H1 (cell line): ENCODE data around the gene PPP6R1. TPM values are rescaled to one million over a fixed set of nuclear protein-coding genes. Genes with fewer than 3 reads are reported as not detected.

Experiments
- CHD7 ChIP-seq: fragments of 300-600 bp; sonication (generic); IDR thresholded peaks from 2 replicates; pipeline ENCODE4 v1.7.1; 2012; ENCODE audit warnings: low read length, moderate library complexity, mild to moderate bottlenecking, inconsistent platforms; ENCODE audit not compliant: insufficient replicate concordance
- SIN3A ChIP-seq, 2 experiments: IDR thresholded peaks in 1 of 2; conservative IDR thresholded peaks in 1 of 2; 2 replicates each; pipeline ENCODE4 v1.6.1; 2011 to 2012; ENCODE audit warnings: low read length in 2 of 2, improper control_type of control experiment in 1 of 2, low read depth in 1 of 2, mild to moderate bottlenecking in 1 of 2
- SUZ12 ChIP-seq: fragments of 200-600 bp; sonication (generic); IDR thresholded peaks from 2 replicates; pipeline ENCODE4 v1.6.1; 2012; ENCODE audit warnings: mild to moderate bottlenecking, inconsistent platforms, low read length, moderate library complexity, mixed read lengths
- polyA plus RNA-seq, 7 experiments: library from polyadenylated mRNA; depleted of rRNA in 3 of 7; stranded (reverse) in 5 of 7; unstranded in 2 of 7; fragments of >200 nt in 5 of 7; fragments of 200-250 nt in 2 of 7; gene quantifications; 1 replicate in 5 of 7; 2 replicates in 1 of 7; 4 replicates in 1 of 7; pipeline versions ENCODE4 v1.2.1 to v1.2.3, GENCODE V29; 2011 to 2013; ENCODE audit warnings: missing spikeins in 2 of 7, mixed read lengths in 2 of 7
- total RNA-seq: library from RNA; stranded (reverse); fragmentation: NEBNext Ultra II Directional; extraction: Animal tissue kit (Norgen Biotek cat#: 25700); gene quantifications from 2 replicates; pipeline ENCODE4 v1.2.1, GENCODE V29; 2021

PPP6R1 gene
- total and polyA plus RNA-seq, 2 of the 8 experiments (the other 6 are each of a cell fraction or from before 2014, with no cell fraction given): 36.4 to 74.4 TPM

DNA sequence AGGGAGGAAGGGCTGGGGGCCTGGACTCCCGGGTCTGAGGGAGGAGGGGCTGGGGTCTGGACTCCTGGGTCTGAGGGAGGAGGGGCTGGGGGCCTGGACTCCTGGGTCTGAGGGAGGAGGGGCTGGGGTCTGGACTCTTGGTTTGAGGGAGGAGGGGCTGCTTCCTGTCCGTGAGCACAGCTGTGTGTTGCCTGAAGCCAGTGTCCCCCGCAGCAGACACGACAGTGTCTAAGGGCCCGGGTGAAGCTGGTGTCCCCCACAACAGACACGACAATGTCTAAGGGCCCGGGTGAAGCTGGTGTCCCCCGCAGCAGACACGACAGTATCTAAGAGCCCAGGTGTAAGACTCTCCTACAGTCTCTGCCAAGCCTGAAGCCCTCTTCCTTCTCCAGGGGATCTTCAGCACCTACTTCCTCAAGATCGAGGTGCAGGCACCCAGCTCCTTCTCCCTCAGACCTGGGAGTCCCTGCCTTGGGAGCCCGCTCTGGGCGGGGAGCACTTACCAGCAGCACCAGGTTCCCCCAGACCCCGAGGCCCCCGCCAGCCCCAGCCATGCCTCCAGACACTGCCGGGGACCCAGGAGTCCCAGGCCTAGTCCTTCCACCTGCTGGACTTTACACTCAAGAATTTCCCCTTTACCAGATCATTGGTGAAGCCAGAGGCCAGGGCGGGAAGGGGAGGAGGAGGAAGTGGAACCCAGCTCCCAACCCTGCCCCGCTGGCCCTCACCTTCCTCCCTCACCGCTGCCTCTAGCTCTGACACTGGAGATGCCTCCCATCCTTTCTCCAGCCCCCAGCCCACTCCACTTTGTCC is 49.7 kb downstream of the PPP6R1 start, which contains the start of gene PTPRH (continued):
- TF ChIP-seq SIN3A (conservative IDR thresholded peaks at IDR 0.05 in 1 of 2, IDR thresholded peaks at IDR 0.05 in 1 of 2; ENCODE audit: low read depth in 1 of 2, low read length in 2 of 2) (no peak), SUZ12 (no peak), CHD7 (no peak)
